Activated CD8-positive, alpha-beta memory T cell treated with anti-CD3 and anti-CD28 coated beads, Interleukin-2, amount 50 U/mL, for 1 hour (primary cell): Measurements from ENCODE around the gene HLA-DMB.

Experiments used
- DNase-seq: peaks from one replicate; pipeline ENCODE4 v3.0.0-alpha.2; 2020; ENCODE audit errors: extremely low read depth

Gene HLA-DMB

GRCh38 chr6:32971581-32972352 lies 30.9 kb upstream of the HLA-DMB start:
- peak; percentile 98 for DNase-seq

GRCh38 chr6:32971242-32971580 lies 30.4 kb upstream of the HLA-DMB start:
- no peak for DNase-seq

GRCh38 chr6:32970413-32971241 lies 29.8 kb upstream of the HLA-DMB start:
- DNase-seq: no peak

- DNase-seq: no peak
These were observed 29.0 kb upstream of the HLA-DMB start for GRCh38 chr6:32969685-32970412.

GRCh38 chr6:32968867-32969684 lies 28.2 kb upstream of the HLA-DMB start:
- no peak for DNase-seq

- peak; percentile 85 for DNase-seq
These were observed 27.5 kb upstream of the HLA-DMB start, which contains the start of gene BRD2 for GRCh38 chr6:32968093-32968866. Gene BRD2 (plus strand): TSS chr6:32968594. CDS start chr6:32972899, 4,305 bp downstream.

GRCh38 chr6:32967151-32968091 lies 26.6 kb upstream of the HLA-DMB start:
- DNase-seq: no peak

GRCh38 chr6:32964776-32965175 lies 23.9 kb upstream of the HLA-DMB start:
- DNase-seq: no peak

- no peak for DNase-seq
These were observed 23.0 kb upstream of the HLA-DMB start for GRCh38 chr6:32963866-32964265.

- DNase-seq: no peak
These were observed 21.5 kb upstream of the HLA-DMB start for GRCh38 chr6:32962213-32962826.

GRCh38 chr6:32960563-32960962 lies 19.7 kb upstream of the HLA-DMB start:
- DNase-seq: no peak

- DNase-seq: no peak
These were observed 15.3 kb upstream of the HLA-DMB start for GRCh38 chr6:32956176-32956575.

GRCh38 chr6:32954986-32955802 lies 14.4 kb upstream of the HLA-DMB start:
- DNase-seq: no peak

GRCh38 chr6:32954267-32954666 lies 13.4 kb upstream of the HLA-DMB start:
- no peak for DNase-seq

GRCh38 chr6:32953775-32954174 lies 12.9 kb upstream of the HLA-DMB start:
- DNase-seq: no peak

- DNase-seq: peak; percentile 61
These were observed 12.2 kb upstream of the HLA-DMB start, which contains the start of gene HLA-DMA for GRCh38 chr6:32952817-32953739. Gene HLA-DMA (minus strand): TSS chr6:32953097. CDS start chr6:32953036, 61 bp downstream.

- no peak for DNase-seq
These were observed 9.6 kb upstream of the HLA-DMB start for GRCh38 chr6:32950449-32950848.
